Naive thymus-derived CD8-positive, alpha-beta T cell (primary cell): ENCODE results near the gene ARHGAP27. TPM values are rescaled to one million over a fixed set of nuclear protein-coding genes. Genes with fewer than 3 reads are reported as not detected.
A peak's percentile ranks its signal among the peaks of the same experiment; 100 is the strongest.

Source experiments
- ATAC-seq, 2 donors: fragments of 150-1000 bp; cut with Tn5 transposase in 1 of 2; sonication (Bioruptor Pico), chemical (Tn5 transposase) in 1 of 2; 1 replicate in 1 of 2; 2 replicates in 1 of 2; pipeline ENCODE4 v1.10.0; 2021; ENCODE audit warnings: mild to moderate bottlenecking in 2 of 2, moderate library complexity in 2 of 2
- POLR2A ChIA-PET: fragments of 350-600 bp; sonication (Branson Sonifier 250); formaldehyde crosslinking; loops from one replicate; lab custom pipeline; 2021; ENCODE audit warnings: antibody characterized with exemption; lab: Charles Lee
- DNase-seq, 10 donors: peaks; one replicate each; pipeline versions ENCODE4 v3.0.0 to v3.0.0-alpha.2; 2020 to 2022
- H3K27ac Mint-ChIP-seq, 10 donors: one replicate each; pipeline ENCODE4 v1.8.0; 2020 to 2022; ENCODE audit warnings: mild to moderate bottlenecking in 10 of 10, mixed read lengths in 10 of 10, moderate library complexity in 4 of 10, inconsistent platforms in 1 of 10
- H3K27me3 Mint-ChIP-seq, 5 donors: one replicate each; pipeline ENCODE4 v1.8.0; 2021 to 2022; ENCODE audit warnings: mixed read lengths in 5 of 5
- H3K36me3 Mint-ChIP-seq, 3 donors: one replicate each; pipeline ENCODE4 v1.8.0; 2020 to 2022; ENCODE audit warnings: mixed read lengths in 3 of 3, mild to moderate bottlenecking in 2 of 3, inconsistent platforms in 1 of 3
- H3K4me1 Mint-ChIP-seq, 4 donors: one replicate each; pipeline ENCODE4 v1.8.0; 2021 to 2022; ENCODE audit warnings: mixed read lengths in 4 of 4
- H3K4me3 Mint-ChIP-seq, 10 donors: one replicate each; pipeline ENCODE4 v1.8.0; 2020 to 2022; ENCODE audit warnings: mild to moderate bottlenecking in 10 of 10, mixed read lengths in 10 of 10, moderate library complexity in 6 of 10, inconsistent platforms in 1 of 10
- H3K9me3 Mint-ChIP-seq, 9 donors: one replicate each; pipeline ENCODE4 v1.8.0; 2020 to 2022; ENCODE audit warnings: mixed read lengths in 9 of 9, mild to moderate bottlenecking in 3 of 9, inconsistent platforms in 1 of 9, moderate library complexity in 1 of 9
- polyA plus RNA-seq, 3 donors: library from polyadenylated mRNA; unstranded; fragments of 300-500 nt; fragmentation: Illumina TruSeq; gene quantifications; one replicate each; pipeline ENCODE4 v1.2.3, GENCODE V29; 2021
- total RNA-seq, 8 experiments: library from RNA in 2 of 8; stranded (reverse) in 2 of 8; gene quantifications; one replicate each; pipeline ENCODE4 v1.2.3 and lab custom pipeline; 2021 to 2026

The ARHGAP27 gene
- total and polyA plus RNA-seq, 5 experiments from 2014 or later, result 17.3 to 102 (median 31.1) TPM

DNA sequence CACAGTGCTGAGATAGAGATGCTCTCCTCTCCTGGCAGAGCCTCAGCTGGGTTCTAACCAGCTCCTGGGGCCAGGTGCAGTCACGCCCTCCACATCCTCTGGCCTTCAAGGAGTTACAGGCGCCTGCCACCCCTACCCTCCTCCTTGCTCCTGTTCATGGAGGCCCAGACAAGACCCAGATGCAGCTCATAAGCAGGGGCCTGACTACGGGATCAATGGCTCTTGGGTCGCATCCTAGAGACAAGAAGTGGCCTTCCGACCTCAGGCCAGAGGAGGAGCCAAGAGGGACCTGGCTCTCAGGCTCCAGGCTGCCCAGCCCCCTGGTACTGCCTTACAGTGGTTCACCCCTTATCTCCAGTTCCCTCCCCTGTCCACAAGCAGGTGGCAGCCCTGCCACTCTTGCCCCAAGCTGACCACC lies 23.0 kb downstream of the ARHGAP27 start:
- no peaks in the 10 kb centered on the region for H3K27me3 Mint-ChIP-seq
- peak in 1 of 10 donors; percentile 35 for DNase-seq
- POLR2A ChIA-PET, result interaction anchor here (0.8 to 2.2 kb wide), 7 partner anchors 9 to 248 kb away, joined by 3 to 17 read pairs (median 6); partner anchors contain the start of genes HEXIM2 and MAP3K14
- H3K4me3 Mint-ChIP-seq, result peak overlapping the region; percentile 96 to 100 (median 99)
- H3K9me3 Mint-ChIP-seq, result no peaks in the 10 kb centered on the region
- H3K27ac Mint-ChIP-seq, result peak overlapping the region; percentile 94 to 100 (median 99)
- H3K36me3 Mint-ChIP-seq, result peaks cover 0 to 18% (median 4%) of the 10 kb centered on the region in 3 donors
- peak; percentile 34 to 36 for ATAC-seq
- peaks cover 32 to 79% (median 52%) of the 10 kb centered on the region in 4 donors for H3K4me1 Mint-ChIP-seq

DNA sequence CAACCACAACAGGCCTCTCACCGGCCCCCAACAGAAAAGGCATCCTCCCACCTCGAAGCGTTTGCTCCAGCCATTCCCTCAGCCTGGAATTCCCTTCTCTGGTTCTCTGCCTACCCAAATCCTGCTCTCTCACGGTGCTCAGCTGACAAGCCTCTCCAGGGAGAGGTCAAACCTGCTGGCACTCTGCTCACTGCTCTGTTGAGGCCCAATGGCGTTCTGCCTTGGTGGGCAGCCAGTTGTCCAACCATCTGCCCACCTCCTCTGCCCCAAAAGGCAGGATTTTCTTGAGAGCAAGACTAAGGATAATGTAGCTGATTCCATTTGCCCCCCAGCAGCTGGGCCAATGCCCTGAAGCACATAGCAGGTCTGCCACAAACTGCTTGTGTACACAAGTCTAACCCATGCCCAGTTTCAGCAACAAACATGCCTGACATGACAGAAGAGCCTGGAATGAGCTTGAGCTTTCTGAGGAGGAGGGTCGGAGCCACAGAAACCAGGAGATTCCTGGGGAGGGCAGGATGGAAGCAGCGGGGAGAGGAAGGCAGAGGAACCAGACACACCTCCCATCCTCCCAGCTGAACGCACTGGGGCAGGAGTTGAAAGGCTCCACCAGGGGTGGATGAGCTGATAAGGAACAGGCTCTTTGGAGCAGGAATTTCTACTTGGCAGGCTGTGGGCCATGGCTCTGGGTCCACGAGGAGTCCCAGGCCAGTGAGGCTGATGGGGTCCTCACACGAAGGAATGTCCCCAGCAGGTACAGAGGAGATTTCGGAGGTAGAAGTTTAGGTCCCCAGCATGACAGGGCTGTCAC lies 23.9 kb downstream of the ARHGAP27 start:
- peaks cover 32 to 78% (median 53%) of the 10 kb centered on the region in 4 donors for H3K4me1 Mint-ChIP-seq
- POLR2A ChIA-PET, result interaction anchor here (0.7 to 2.2 kb wide), 6 partner anchors 9 to 193 kb away, joined by 3 to 17 read pairs (median 4); partner anchors contain the start of gene MAP3K14
- no peaks in the 10 kb centered on the region for H3K9me3 Mint-ChIP-seq
- no peak for ATAC-seq
- H3K4me3 Mint-ChIP-seq, result peak overlapping the region; percentile 96 to 100 (median 99)
- DNase-seq, result peak in 1 of 10 donors; percentile 41
- no peaks in the 10 kb centered on the region for H3K27me3 Mint-ChIP-seq
- H3K36me3 Mint-ChIP-seq, result peaks cover 0 to 26% (median 4%) of the 10 kb centered on the region in 3 donors
- H3K27ac Mint-ChIP-seq, result peak overlapping the region; percentile 94 to 100 (median 99)

DNA sequence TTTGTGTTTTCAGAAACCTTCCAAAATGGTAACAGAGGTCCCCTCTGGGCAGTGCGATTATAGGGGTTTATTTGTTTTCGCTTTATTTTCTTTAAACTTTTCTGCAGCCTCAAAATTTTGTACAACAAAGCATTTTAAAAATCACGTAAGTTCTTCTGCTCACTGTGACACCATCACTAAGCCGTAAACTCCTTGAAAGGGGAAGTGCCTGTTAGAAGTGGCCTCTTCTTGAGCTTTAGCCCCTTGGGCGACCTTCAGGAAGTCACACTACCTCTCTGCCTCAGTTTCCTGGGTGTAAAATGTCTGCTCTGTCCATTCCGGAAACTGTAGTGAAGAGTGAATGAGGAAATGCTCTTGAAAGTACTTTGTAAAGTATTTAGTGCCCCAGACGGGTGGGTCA lies 26.6 kb downstream of the ARHGAP27 start:
- Mint-ChIP-seq H3K27ac (peak overlapping the region in 8 of 10 donors; percentile 5 to 72 (median 34)), H3K4me3 (peak overlapping the region in 2 of 10 donors; percentile 20 to 34), H3K4me1 (peaks cover 25 to 54% (median 41%) of the 10 kb centered on the region in 4 donors), H3K9me3 (no peaks in the 10 kb centered on the region), H3K36me3 (peaks cover 0 to 50% (median 6%) of the 10 kb centered on the region in 3 donors), H3K27me3 (no peaks in the 10 kb centered on the region)
- no peak for DNase-seq
- no peak for ATAC-seq
- POLR2A ChIA-PET, result interaction anchor here (2.2 kb wide), 1 partner anchor 12 kb away, joined by 6 read pairs; no protein-coding TSS in a partner anchor

DNA sequence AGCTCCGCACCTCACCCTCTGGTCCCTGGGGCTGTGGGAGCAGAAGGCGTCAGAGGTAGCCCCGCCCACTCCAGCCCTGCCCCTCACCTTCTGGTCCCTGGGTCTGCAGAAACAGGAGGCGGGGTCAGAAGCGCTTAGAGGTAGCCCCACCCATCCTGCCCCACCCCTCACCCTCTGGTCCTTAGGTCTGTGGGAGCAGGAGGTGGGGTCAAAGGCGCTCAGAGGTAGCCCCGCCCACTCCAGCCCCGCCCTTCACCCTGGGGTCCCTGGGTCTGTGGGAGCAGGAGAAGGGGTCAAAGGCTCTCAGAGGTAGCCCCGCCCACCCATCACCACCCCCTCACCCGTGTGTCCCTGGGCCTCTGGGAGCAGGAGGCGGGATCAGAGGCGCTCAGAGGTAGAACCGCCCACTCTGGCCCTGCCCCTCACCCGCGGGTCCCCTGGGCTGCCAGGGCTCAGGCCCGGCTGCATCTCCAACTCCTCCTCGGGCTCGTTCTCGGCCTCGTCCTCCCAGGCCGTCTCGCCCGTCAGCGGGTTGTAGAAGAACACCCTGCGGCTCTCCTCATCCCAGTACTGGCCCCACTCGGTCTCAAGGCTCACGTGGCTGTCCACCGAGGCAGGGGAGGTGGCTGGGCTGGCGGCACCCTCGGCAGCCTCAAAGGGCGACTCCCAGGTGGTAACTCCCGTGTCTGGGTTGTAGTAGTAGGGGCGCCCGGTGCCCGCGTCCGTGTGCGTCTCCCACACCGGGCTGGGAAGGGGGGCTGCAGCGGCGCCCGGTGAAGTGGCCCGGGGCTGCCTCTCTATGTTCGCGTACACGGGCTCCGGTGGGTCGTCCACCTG lies 27.2 kb downstream of the ARHGAP27 start:
- POLR2A ChIA-PET, result interaction anchor here (2.2 kb wide), 1 partner anchor 12 kb away, joined by 6 read pairs; no protein-coding TSS in a partner anchor

DNA sequence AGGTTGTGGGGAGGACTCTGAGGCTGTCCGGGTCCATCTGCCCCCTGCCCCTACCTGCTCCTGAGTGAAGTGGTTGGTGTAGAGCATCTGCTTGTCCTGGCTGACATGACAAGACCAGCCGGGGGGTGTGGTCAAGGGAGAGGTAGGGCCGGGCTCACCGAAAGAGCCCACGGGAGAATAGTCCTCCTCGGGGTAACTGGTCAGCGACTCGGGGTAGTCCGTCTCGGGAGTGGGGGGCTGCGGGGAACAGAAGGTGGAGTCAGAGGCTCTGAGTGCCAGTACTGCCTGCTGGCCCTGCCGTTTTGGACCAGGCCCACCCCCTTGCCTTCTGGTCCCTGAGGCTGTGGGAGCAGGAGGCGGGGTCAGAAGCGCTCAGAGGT lies 27.8 kb downstream of the ARHGAP27 start:
- DNase-seq (peak in 1 of 10 donors; percentile 60), ATAC-seq (no peak)
- POLR2A ChIA-PET, result no interaction called here
- Mint-ChIP-seq H3K27ac (peak overlapping the region in 7 of 10 donors; percentile 47 to 81 (median 66)), H3K9me3 (no peaks in the 10 kb centered on the region), H3K36me3 (peaks cover 0 to 61% (median 10%) of the 10 kb centered on the region in 3 donors), H3K4me3 (peak overlapping the region in 1 of 10 donors; percentile 38), H3K4me1 (peaks cover 20 to 41% (median 31%) of the 10 kb centered on the region in 4 donors), H3K27me3 (no peaks in the 10 kb centered on the region)

More for the DNA sequence above, 27.2 kb downstream of the ARHGAP27 start:
- H3K27me3 Mint-ChIP-seq, result no peaks in the 10 kb centered on the region
- peaks cover 0 to 56% (median 6%) of the 10 kb centered on the region in 3 donors for H3K36me3 Mint-ChIP-seq
- no peak overlapping the region for H3K4me3 Mint-ChIP-seq
- ATAC-seq (no peak), DNase-seq (peak in 1 of 10 donors; percentile 62)
- peak overlapping the region in 3 of 10 donors; percentile 40 to 72 (median 52) for H3K27ac Mint-ChIP-seq
- H3K9me3 Mint-ChIP-seq, result no peaks in the 10 kb centered on the region
- H3K4me1 Mint-ChIP-seq, result peaks cover 22 to 47% (median 34%) of the 10 kb centered on the region in 4 donors

DNA sequence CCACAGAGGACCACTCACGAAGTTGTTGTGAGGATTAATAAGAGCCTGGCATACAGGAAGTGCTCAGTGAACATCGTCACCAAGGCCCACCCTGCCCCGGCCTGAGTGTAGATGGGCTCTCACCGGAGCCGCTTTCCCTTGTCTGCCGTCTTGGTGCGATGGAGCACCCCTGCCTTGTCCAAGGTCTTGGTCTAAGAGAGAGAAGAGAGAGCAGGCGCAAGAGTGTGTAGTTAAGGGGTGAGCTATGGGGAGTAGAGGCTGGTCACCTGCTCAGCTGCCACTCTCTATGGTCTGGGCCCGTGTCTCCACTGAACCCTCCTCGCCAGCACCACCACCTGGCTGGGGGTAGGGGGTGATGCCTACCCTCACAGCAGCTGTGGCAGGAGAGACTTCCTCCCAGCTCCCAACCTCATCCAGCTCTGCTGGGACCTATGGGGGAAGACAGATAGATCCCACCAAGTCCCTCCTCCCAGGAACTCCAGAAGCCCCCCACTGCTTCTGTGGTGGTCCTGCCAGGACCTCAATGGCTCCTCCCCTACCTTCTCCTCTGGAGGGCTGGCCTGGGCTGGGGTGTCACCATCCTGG lies 28.7 kb downstream of the ARHGAP27 start:
- Mint-ChIP-seq H3K9me3 (no peaks in the 10 kb centered on the region), H3K4me1 (peaks cover 16 to 34% (median 27%) of the 10 kb centered on the region in 4 donors), H3K36me3 (peaks cover 0 to 69% (median 10%) of the 10 kb centered on the region in 3 donors), H3K4me3 (no peak overlapping the region), H3K27me3 (no peaks in the 10 kb centered on the region), H3K27ac (peak overlapping the region in 8 of 10 donors; percentile 35 to 87 (median 51))
- POLR2A ChIA-PET, result no interaction called here
- ATAC-seq (no peak), DNase-seq (peak in 1 of 10 donors; percentile 27)

DNA sequence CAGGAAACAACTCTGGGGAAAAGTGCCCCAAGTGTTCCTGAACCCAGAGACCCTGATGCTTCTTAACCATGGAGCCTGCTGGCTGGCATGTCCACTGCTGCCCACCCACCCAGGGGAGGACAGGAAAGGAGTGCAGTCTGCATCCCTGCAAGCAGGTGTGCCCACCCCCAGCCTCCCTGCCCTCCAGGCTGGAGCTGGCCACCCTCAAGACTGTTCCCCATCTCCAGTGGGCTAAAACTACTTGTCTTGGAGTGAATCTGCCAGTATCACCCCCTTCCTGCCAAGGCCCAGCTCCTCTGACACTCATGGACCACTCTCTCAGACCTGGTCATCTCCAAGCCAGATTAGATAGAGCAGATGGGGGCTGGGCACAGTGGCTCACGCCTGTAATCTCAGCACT lies 29.8 kb downstream of the ARHGAP27 start:
- peak overlapping the region in 1 of 10 donors; percentile 51 for H3K27ac Mint-ChIP-seq
- peaks cover 0 to 78% (median 10%) of the 10 kb centered on the region in 3 donors for H3K36me3 Mint-ChIP-seq

DNA sequence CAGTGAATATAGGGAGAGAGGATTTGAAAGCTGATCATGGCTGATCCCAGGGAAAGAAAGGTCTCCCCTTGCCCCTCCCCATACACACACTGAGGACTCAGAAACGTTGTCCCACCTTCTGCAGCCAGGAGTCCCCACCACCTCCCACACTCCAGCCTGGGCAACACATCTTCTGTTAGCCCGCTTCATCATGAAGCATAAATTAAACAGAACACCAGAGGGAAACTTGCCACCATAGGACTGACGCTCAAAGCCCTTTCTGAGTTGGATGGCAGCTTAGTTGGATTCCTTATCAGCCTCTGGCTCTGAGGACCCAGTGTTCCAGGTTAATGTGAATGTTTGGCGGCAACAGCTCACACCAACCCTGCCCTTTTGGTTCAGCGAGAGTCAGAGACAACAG lies 33.9 kb downstream of the ARHGAP27 start:
- Mint-ChIP-seq H3K4me3 (no peak overlapping the region), H3K36me3 (peaks cover 0 to 73% (median 10%) of the 10 kb centered on the region in 3 donors), H3K9me3 (no peaks in the 10 kb centered on the region), H3K27ac (peak overlapping the region in 5 of 10 donors; percentile 47 to 70 (median 55)), H3K4me1 (peaks cover 2 to 6% (median 3%) of the 10 kb centered on the region in 4 donors), H3K27me3 (no peaks in the 10 kb centered on the region)
- POLR2A ChIA-PET, result interaction anchor here (1.4 kb wide), 1 partner anchor 10 kb away, joined by 4 read pairs; no protein-coding TSS in a partner anchor
- ATAC-seq (no peak), DNase-seq (no peak)

More for the DNA sequence above, 29.8 kb downstream of the ARHGAP27 start:
- Mint-ChIP-seq H3K4me3 (no peak overlapping the region), H3K9me3 (no peaks in the 10 kb centered on the region), H3K4me1 (peaks cover 5 to 24% (median 17%) of the 10 kb centered on the region in 4 donors), H3K27me3 (no peaks in the 10 kb centered on the region)
- DNase-seq, result peak in 1 of 10 donors; percentile 40
- POLR2A ChIA-PET, result no interaction called here
- ATAC-seq, result no peak

DNA sequence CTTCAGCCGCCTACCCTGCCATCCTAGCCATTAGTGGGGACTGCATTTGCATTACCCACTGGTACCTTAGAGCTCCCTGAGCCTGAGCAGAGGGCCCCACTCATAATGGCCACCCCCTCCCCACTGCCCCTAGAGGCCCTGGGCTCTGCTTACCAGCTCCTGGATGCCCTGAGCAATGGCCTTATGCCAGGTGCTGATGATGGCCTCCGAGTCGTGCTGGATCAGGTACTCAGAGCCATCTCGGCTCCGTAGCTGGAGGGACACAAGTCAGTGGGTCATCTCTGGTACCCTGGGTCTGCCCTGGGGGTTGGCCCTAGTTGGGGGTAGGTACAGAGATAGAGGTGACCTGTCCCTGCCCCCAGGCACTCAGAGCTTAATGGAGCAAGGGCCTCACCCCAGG lies 34.9 kb downstream of the ARHGAP27 start:
- Mint-ChIP-seq H3K36me3 (peaks cover 0 to 66% (median 10%) of the 10 kb centered on the region in 3 donors), H3K4me1 (peaks cover 2 to 10% (median 8%) of the 10 kb centered on the region in 4 donors), H3K27ac (peak overlapping the region in 2 of 10 donors; percentile 65 to 70), H3K27me3 (no peaks in the 10 kb centered on the region), H3K9me3 (no peaks in the 10 kb centered on the region), H3K4me3 (no peak overlapping the region)
- ATAC-seq (no peak), DNase-seq (no peak)
- POLR2A ChIA-PET, result interaction anchor here (1.4 kb wide), 1 partner anchor 11 kb away, joined by 4 read pairs; no protein-coding TSS in a partner anchor

DNA sequence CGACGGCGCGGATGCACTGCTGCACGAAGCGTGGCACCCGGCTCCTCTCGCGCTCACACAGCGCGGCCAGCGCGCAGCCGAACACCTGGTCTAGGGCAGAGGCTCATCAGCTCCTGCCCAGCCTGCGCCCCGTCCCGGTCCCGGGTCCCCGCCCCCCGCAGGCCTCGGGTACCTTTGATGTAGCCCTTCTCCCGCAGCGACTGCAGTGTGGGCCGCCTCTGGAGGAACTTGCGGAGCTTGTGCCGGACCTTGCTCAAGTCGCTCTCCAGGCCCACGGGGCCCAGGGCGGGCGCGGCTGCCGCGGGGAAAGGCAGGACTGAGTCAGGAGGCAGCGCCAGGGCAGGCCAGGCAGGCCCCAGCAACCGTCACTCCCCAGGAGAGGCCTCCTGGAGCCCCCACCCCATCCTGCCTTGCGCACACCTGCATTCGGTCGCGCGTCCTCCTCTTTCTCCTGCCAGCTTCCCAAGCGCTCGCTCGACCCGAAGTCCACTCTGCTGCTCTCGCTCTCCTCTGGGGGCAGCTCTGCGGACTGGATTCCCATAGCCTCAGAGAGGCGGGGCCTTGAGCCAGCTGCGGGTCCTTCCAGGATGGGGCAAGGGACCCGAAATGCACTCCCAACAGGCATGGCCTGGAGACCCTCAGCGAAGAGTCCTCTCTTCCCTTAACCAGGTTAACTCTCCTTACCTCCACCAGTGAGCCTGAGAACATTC lies 36.0 kb downstream of the ARHGAP27 start:
- H3K36me3 Mint-ChIP-seq, result peaks cover 0 to 55% (median 8%) of the 10 kb centered on the region in 3 donors
- peaks cover 3 to 11% (median 9%) of the 10 kb centered on the region in 4 donors for H3K4me1 Mint-ChIP-seq
- no peaks in the 10 kb centered on the region for H3K27me3 Mint-ChIP-seq
- ATAC-seq (no peak), DNase-seq (peak in 1 of 10 donors; percentile 53)
- H3K9me3 Mint-ChIP-seq, result no peaks in the 10 kb centered on the region
- H3K4me3 Mint-ChIP-seq, result no peak overlapping the region
- H3K27ac Mint-ChIP-seq, result peak overlapping the region in 6 of 10 donors; percentile 9 to 73 (median 56)
- POLR2A ChIA-PET, result no interaction called here
